Pancreas (tissue), 10 donors: ENCODE results near the gene TBC1D8B. TPM values are rescaled to one million over a fixed set of nuclear protein-coding genes. Genes with fewer than 3 reads are reported as not detected.
A peak's percentile ranks its signal among the peaks of the same experiment; 100 is the strongest.

Experiments used
- ATAC-seq, 4 donors: fragments of 200-7000 bp; cut with Tn5 transposase; one replicate each; pipeline versions ENCODE4 v1.8.0 to v1.9.1; 2020; ENCODE audit warnings: mild to moderate bottlenecking in 4 of 4, moderate library complexity in 4 of 4
- DNase-seq, 6 donors: peaks; one replicate each; pipeline ENCODE4 v3.0.0-alpha.2; 2020
- FAIRE-seq: peaks from 2 replicates; lab custom pipeline; 2012; peaks lifted over from hg19 to GRCh38; lab: Jason Lieb, UNC
- H3K27ac ChIP-seq, 4 donors: fragments of 200-600 bp; sonication (generic); 1 replicate in 3 of 4; 2 replicates in 1 of 4; pipeline versions ENCODE4 v1.5.0 to v1.8.0; 2020
- H3K27me3 ChIP-seq, 4 donors: fragments of 200-600 bp; one replicate each; pipeline ENCODE4 v1.8.0; 2021
- H3K36me3 ChIP-seq, 3 donors: fragments of 200-600 bp; sonication (generic) in 1 of 3; one replicate each; pipeline versions ENCODE4 v1.5.0 to v1.8.0; 2020 to 2021
- H3K4me1 ChIP-seq, 3 donors: fragments of 200-600 bp; one replicate each; pipeline ENCODE4 v1.8.0; 2021
- H3K4me3 ChIP-seq, 4 donors: fragments of 200-600 bp; sonication (generic) in 2 of 4; one replicate each; pipeline versions ENCODE4 v1.5.0 to v1.8.0; 2020 to 2021
- H3K9me3 ChIP-seq, 4 donors: fragments of 200-600 bp; one replicate each; pipeline ENCODE4 v1.8.0; 2021
- CTCF ChIP-seq, 4 donors: fragments of 200-600 bp; sonication (generic) in 3 of 4; IDR thresholded peaks; one replicate each; pipeline versions ENCODE4 v1.5.0 to v1.8.0; 2021; ENCODE audit warnings: antibody characterized with exemption in 4 of 4
- WGBS, 2 donors: extraction: QIAGEN DNeasy Blood & Tissue Kit; methylation state at CpG; one replicate each; pipeline ENCODE4 v1.1.7; 2013; 5-methylcytosine and 5-hydroxymethylcytosine counted together
- intact Hi-C, 3 donors: fragments of 100-400 bp; cut with DNase I; formaldehyde crosslinking; loops; one replicate each; pipeline versions ENCODE4 v1.11.1 to v1.14.2; 2022
- polyA plus RNA-seq, 2 donors: library from polyadenylated mRNA; stranded (reverse); fragments of 200-250 nt; gene quantifications; one replicate each; pipeline ENCODE4 v1.2.3, GENCODE V29; 2013
- total RNA-seq, 6 donors: library from RNA; stranded (reverse); fragmentation: NEBNext Ultra II Directional in 4 of 6; extraction: Animal tissue kit (Norgen Biotek cat#: 25700) in 4 of 6; gene quantifications; one replicate each; pipeline versions ENCODE4 v1.2.1 to v1.2.4, GENCODE V29; 2021 to 2023
- donor health status: healthy with polysubstance abuse.
- donor health status: DM: no; HTN: no; CAD: no; lungs with moderate emphysema.
- donor health status: DM: no; HTN: no; CAD: no.
- donor health status: control.
- donor health status: control.
- donor health status: Bipolar disorder and iron deficiency.
- donor health status: DM: yes; HTN: yes; CAD: no.
- donor health status: DM: no; HTN: no; CAD: no.
- donor health status: DM: no; HTN: no; CAD: no.
- donor health status: DM: yes; HTN: yes; CAD: no.

Gene TBC1D8B
- total and polyA plus RNA-seq, 8 donors: 3.4 to 8.9 (median 7.4) TPM

GRCh38 chrX:106905064-106905708 is 102.7 kb downstream of the TBC1D8B start:
- H3K9me3 ChIP-seq: no peaks in the 10 kb centered on the region
- intact Hi-C loops: no loop called here
- FAIRE-seq: no peak

GRCh38 chrX:106906361-106906760 is 103.9 kb downstream of the TBC1D8B start:
- Histone ChIP-seq H3K27ac (no peak overlapping the region), H3K4me1 (no peaks in the 10 kb centered on the region), H3K4me3 (no peak overlapping the region), H3K36me3 (no peaks in the 10 kb centered on the region), H3K9me3 (no peaks in the 10 kb centered on the region), H3K27me3 (no peaks in the 10 kb centered on the region)
- no peak for TF ChIP-seq CTCF (IDR thresholded peaks at IDR 0.05)
- FAIRE-seq (no peak), ATAC-seq (peak in 2 of 4 donors; percentile 46 to 55), DNase-seq (no peak)
- 53 to 55% methylated on average over 6 of the region's 6 CpGs for WGBS, 2 donors
- intact Hi-C loops: no loop called here

More at GRCh38 chrX:106905064-106905708, 102.7 kb downstream of the TBC1D8B start:
- H3K27me3 ChIP-seq: no peaks in the 10 kb centered on the region
- DNase-seq (no peak), ATAC-seq (no peak)
- no peak overlapping the region for H3K27ac ChIP-seq
- H3K4me3 ChIP-seq: no peak overlapping the region
- no peak for TF ChIP-seq CTCF (IDR thresholded peaks at IDR 0.05)
- 77 to 82% methylated on average over 5 of the region's 5 CpGs for WGBS, 2 donors
- H3K4me1 ChIP-seq: no peaks in the 10 kb centered on the region
- no peaks in the 10 kb centered on the region for H3K36me3 ChIP-seq

- FAIRE-seq (no peak), ATAC-seq (peak in 2 of 4 donors; percentile 35 to 54), DNase-seq (no peak)
- peaks cover 0 to 8% (median 1%) of the 10 kb centered on the region in 4 donors for H3K27me3 ChIP-seq
- no peaks in the 10 kb centered on the region for H3K9me3 ChIP-seq
- TF ChIP-seq CTCF (IDR thresholded peaks at IDR 0.05): no peak
- peaks cover 0 to under 1% (median 0%) of the 10 kb centered on the region in 3 donors for H3K4me1 ChIP-seq
- intact Hi-C loops: no loop called here
- no peak overlapping the region for H3K4me3 ChIP-seq
- WGBS, 2 donors: 57 to 66% methylated on average over 2 of the region's 2 CpGs
- no peaks in the 10 kb centered on the region for H3K36me3 ChIP-seq
- H3K27ac ChIP-seq: no peak overlapping the region
Measured at GRCh38 chrX:106912864-106913263, 110.4 kb downstream of the TBC1D8B start.

GRCh38 chrX:106917830-106918500 is 115.5 kb downstream of the TBC1D8B start:
- no peaks in the 10 kb centered on the region for H3K36me3 ChIP-seq
- no peak for FAIRE-seq
- peaks cover 0 to 7% (median 0%) of the 10 kb centered on the region in 3 donors for H3K4me1 ChIP-seq
- ATAC-seq: peak; percentile 55 to 89 (median 86)
- H3K4me3 ChIP-seq: no peak overlapping the region
- no peak for TF ChIP-seq CTCF (IDR thresholded peaks at IDR 0.05)
- H3K27ac ChIP-seq: no peak overlapping the region
- 38 to 44% methylated on average over 6 of the region's 6 CpGs for WGBS, 2 donors
- H3K27me3 ChIP-seq: peaks cover 0 to 8% (median 1%) of the 10 kb centered on the region in 4 donors
- intact Hi-C loops: no loop called here
- DNase-seq: peak in 3 of 6 donors; percentile 13 to 50 (median 46)
- no peaks in the 10 kb centered on the region for H3K9me3 ChIP-seq
